Stimulated activated CD4-positive, alpha-beta T cell treated with anti-CD3 and anti-CD28 coated beads, Interleukin-12 subunit alpha, Interleukin-12 subunit beta, amount 100 ng/mL, for 4 hours (primary cell): ENCODE data around the gene IFNG.

Experiments
- DNase-seq: peaks from one replicate; pipeline ENCODE4 v3.0.0-alpha.2; 2020

IFNG gene

GRCh38 chr12:68163560-68164081, 4.1 kb upstream of the IFNG start:
- DNase-seq, result no peak

GRCh38 chr12:68162374-68162773, 2.8 kb upstream of the IFNG start:
- DNase-seq, result no peak

GRCh38 chr12:68158432-68158831, 1.1 kb downstream of the IFNG start:
- no peak for DNase-seq

- peak; percentile 17 for DNase-seq
Observed at GRCh38 chr12:68157380-68157779, 2.2 kb downstream of the IFNG start.

DNA sequence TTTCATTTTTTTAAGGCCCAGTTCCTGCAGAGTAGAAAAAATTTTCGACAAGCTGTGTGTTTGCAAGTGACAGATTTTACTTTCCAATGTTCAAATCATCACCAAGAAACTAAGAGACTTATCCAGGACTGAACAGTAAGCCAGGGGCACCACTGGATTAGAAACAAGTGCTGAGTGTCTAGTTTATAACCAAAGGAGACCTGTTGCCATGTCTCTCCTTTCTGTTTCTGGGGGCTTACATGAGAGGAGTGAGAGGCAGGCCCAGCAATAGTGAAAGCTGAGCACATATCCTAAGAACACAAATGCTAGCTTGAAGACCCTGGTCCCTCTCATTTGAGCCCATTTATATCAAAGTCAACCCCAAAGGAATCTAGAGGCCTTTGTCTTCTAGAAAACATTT, 2.9 kb downstream of the IFNG start:
- no peak for DNase-seq

DNA sequence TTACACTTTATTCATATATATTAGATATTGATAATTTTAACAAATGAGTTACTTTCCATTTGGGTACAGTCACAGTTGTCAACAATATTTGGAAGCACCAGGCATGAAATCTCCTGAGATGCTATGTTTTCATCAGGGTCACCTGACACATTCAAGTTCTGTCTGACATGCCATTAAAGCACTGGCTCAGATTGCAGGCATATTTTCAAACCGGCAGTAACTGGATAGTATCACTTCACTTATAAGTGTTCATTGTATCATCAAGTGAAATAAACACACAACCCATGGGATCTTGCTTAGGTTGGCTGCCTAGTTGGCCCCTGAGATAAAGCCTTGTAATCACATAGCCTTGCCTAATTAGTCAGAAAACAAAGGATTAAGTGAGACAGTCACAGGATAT, 4.8 kb downstream of the IFNG start:
- no peak for DNase-seq

GRCh38 chr12:68148261-68148951, 11.1 kb downstream of the IFNG start:
- no peak for DNase-seq

GRCh38 chr12:68140556-68140955, 19.0 kb downstream of the IFNG start:
- no peak for DNase-seq

GRCh38 chr12:68139941-68140340, 19.6 kb downstream of the IFNG start:
- no peak for DNase-seq

- DNase-seq, result no peak
Observed at GRCh38 chr12:68139001-68139400, 20.5 kb downstream of the IFNG start.

- no peak for DNase-seq
Observed at GRCh38 chr12:68138480-68138879, 21.1 kb downstream of the IFNG start.

DNA sequence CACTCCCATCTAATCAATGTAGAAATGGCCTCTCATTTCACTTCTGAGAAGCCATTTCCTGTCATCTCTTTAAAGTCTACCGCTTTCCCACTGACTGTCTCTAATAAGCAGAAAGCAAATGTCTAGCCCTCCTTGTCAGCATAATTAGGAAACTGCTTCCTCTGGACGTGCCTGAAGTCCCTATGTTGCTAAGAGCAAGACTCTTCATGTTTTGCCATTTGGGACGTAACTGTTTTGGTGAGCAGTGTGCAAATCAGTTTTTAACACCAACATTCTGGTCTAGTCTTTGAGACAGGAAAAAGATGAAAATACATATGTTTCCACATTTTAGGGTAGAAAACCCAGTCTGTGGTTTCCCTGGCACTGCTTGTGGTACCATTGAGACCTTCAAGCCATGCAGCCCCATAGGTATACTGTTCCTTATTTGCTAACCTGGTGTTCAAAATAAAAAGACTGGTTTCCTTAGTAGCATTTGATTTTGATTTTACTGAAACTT, 22.2 kb downstream of the IFNG start:
- no peak for DNase-seq

DNA sequence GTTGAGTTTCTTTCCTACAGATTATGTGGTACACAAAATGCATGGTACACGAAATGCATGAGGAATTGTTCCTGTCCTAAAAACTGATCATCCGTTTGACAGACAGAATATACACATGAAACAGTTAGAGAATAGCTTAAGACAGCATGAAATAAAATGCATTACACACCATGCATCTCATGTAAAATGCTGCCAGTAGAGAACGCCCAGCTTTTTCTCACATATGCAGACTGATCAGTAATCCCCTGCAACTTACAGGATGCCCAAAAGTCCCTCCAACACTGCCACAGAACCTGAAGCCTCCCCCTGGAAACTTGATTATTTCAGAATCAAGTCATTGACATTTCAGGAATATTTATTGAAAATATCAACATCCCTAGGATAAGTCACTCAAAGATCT, 24.0 kb downstream of the IFNG start:
- DNase-seq, result no peak

GRCh38 chr12:68131867-68132414, 27.6 kb downstream of the IFNG start:
- no peak for DNase-seq

- no peak for DNase-seq
Observed at GRCh38 chr12:68129979-68130378, 29.6 kb downstream of the IFNG start.

- DNase-seq, result no peak
Observed at GRCh38 chr12:68122236-68122920, 37.2 kb downstream of the IFNG start.

- no peak for DNase-seq
Observed at GRCh38 chr12:68121143-68121542, 38.4 kb downstream of the IFNG start.

DNA sequence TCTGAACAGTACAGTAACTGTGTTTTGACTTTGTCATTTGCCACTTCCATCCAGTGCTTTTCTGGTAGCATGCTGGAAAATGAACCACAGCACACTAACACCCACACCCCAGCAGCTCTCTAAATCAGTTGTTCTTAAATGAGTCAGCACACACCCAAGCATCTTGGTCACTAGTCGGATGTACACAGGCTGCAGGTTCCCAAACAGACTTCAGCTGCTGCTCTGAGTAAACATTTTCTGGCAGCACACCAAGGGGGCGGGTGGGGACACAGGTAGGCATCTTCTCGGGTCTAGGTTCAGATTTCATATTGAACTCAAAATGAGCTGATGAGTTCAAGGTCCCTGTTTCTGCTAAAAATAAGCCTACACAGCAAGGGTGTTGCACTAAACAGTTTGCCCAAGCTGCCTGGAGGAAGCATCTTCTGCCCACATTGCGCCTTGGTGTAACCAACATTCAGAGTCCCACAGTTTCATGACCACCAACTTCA, 39.8 kb downstream of the IFNG start:
- DNase-seq, result peak; percentile 34

GRCh38 chr12:68119250-68119649, 40.3 kb downstream of the IFNG start:
- DNase-seq, result no peak

- no peak for DNase-seq
Observed at GRCh38 chr12:68118096-68118755, 41.3 kb downstream of the IFNG start.

- no peak for DNase-seq
Observed at GRCh38 chr12:68117661-68118060, 41.9 kb downstream of the IFNG start.

- no peak for DNase-seq
Observed at GRCh38 chr12:68115281-68115680, 44.3 kb downstream of the IFNG start.

- DNase-seq, result no peak
Observed at GRCh38 chr12:68114606-68115005, 44.9 kb downstream of the IFNG start.
